ENCODE data around the gene PDE4D. TPM values are rescaled to one million over a fixed set of nuclear protein-coding genes. Genes with fewer than 3 reads are reported as not detected.

Gene PDE4D
- total and polyA plus RNA-seq, 2 donors (not counting 1 experiment from before 2014, with no cell fraction given) = 14.9 to 171 TPM

GRCh38 chr5:59732301-59732700 lies 161.2 kb downstream of the PDE4D start:
- ChIA-PET CTCF (interaction anchor here (0.9 to 2.7 kb wide), 5 partner anchors 9 to 226 kb away, joined by 3 to 7 read pairs (median 4); no protein-coding TSS in a partner anchor), POLR2A (no interaction called here)
- no peaks in the 10 kb centered on the region for H3K79me2 ChIP-seq (ENCODE audit: control insufficient read depth, insufficient read depth, low read length)
- no peak overlapping the region for H2AFZ ChIP-seq (ENCODE audit: insufficient read depth, low read depth, low read length, poor library complexity, severe bottlenecking)
- Mint-ChIP-seq H3K27ac (no peak overlapping the region), H3K4me1 (peaks cover 13% of the 10 kb centered on the region), H3K9me3 (ENCODE audit: insufficient read depth) (no peaks in the 10 kb centered on the region), H3K27me3 (no peaks in the 10 kb centered on the region), H3K4me3 (no peak overlapping the region)
- no peaks in the 10 kb centered on the region for H3K36me3 ChIP-seq (replicated peaks in 1 of 2; ENCODE audit: control extremely low read depth in 1 of 2, control insufficient read depth in 1 of 2, extremely low read depth in 1 of 2, insufficient read depth in 2 of 2, low read length in 1 of 2)
- H3K4me1 ChIP-seq (ENCODE audit: control insufficient read depth in 2 of 2, insufficient read depth in 2 of 2, low read length in 2 of 2) = no peaks in the 10 kb centered on the region
- ATAC-seq (ENCODE audit: low read depth) (no peak), DNase-seq (no peak)
- no peak overlapping the region for H3K9ac ChIP-seq (ENCODE audit: low read length)
- no peaks in the 10 kb centered on the region for H3K27me3 ChIP-seq (replicated peaks in 1 of 4; ENCODE audit: control extremely low read depth in 1 of 4, control insufficient read depth in 3 of 4, insufficient read depth in 4 of 4, low read length in 3 of 4)
- TF ChIP-seq CTCF (IDR thresholded peaks at IDR 0.05) = no peak
- no peak for TF ChIP-seq EZH2 (IDR thresholded peaks at IDR 0.05; ENCODE audit: borderline replicate concordance, insufficient read depth, low read depth, low read length, poor library complexity, severe bottlenecking)
- intact Hi-C loops (cut with micrococcal nuclease) = no loop called here
- no peaks in the 10 kb centered on the region for H3K9me3 ChIP-seq (ENCODE audit: control extremely low read depth in 1 of 3, control insufficient read depth in 2 of 3, insufficient read depth in 1 of 3, low read length in 2 of 3)
- H3K27ac ChIP-seq (ENCODE audit: low read length in 2 of 2) = no peak overlapping the region
- H4K20me1 ChIP-seq (ENCODE audit: control insufficient read depth, insufficient read depth, low read length, poor library complexity, severe bottlenecking) = no peaks in the 10 kb centered on the region
- no CpG with 5 or more reads among the region's 2 CpGs for WGBS (ENCODE audit: insufficient coverage)
- H3K4me3 ChIP-seq (ENCODE audit: control extremely low read depth in 1 of 5, extremely low read depth in 1 of 5, insufficient read depth in 1 of 5, low read depth in 2 of 5, low read length in 4 of 5) = no peak overlapping the region
- no peak overlapping the region for H3K4me2 ChIP-seq (replicated peaks; ENCODE audit: low read depth, low read length, poor library complexity, severe bottlenecking)

GRCh38 chr5:59731809-59732208 lies 161.7 kb downstream of the PDE4D start:
- intact Hi-C loops (cut with micrococcal nuclease) = no loop called here
- no peak overlapping the region for H3K27ac ChIP-seq (ENCODE audit: low read length in 2 of 2)
- H3K4me1 Mint-ChIP-seq = peaks cover 13% of the 10 kb centered on the region
- no CpG with 5 or more reads among the region's 1 CpG for WGBS (ENCODE audit: insufficient coverage)
- TF ChIP-seq EZH2 (IDR thresholded peaks at IDR 0.05; ENCODE audit: borderline replicate concordance, insufficient read depth, low read depth, low read length, poor library complexity, severe bottlenecking) = no peak
- TF ChIP-seq CTCF (IDR thresholded peaks at IDR 0.05) = no peak
- H3K4me2 ChIP-seq (replicated peaks; ENCODE audit: low read depth, low read length, poor library complexity, severe bottlenecking) = no peak overlapping the region
- no peaks in the 10 kb centered on the region for H3K36me3 ChIP-seq (replicated peaks in 1 of 2; ENCODE audit: control extremely low read depth in 1 of 2, control insufficient read depth in 1 of 2, extremely low read depth in 1 of 2, insufficient read depth in 2 of 2, low read length in 1 of 2)
- DNase-seq (no peak), ATAC-seq (ENCODE audit: low read depth) (no peak)
- H3K4me3 Mint-ChIP-seq = no peak overlapping the region
- H3K4me1 ChIP-seq (ENCODE audit: control insufficient read depth in 2 of 2, insufficient read depth in 2 of 2, low read length in 2 of 2) = no peaks in the 10 kb centered on the region
- H3K27ac Mint-ChIP-seq = no peak overlapping the region
- no peaks in the 10 kb centered on the region for H3K27me3 Mint-ChIP-seq
- H4K20me1 ChIP-seq (ENCODE audit: control insufficient read depth, insufficient read depth, low read length, poor library complexity, severe bottlenecking) = no peaks in the 10 kb centered on the region
- no peaks in the 10 kb centered on the region for H3K27me3 ChIP-seq (replicated peaks in 1 of 4; ENCODE audit: control extremely low read depth in 1 of 4, control insufficient read depth in 3 of 4, insufficient read depth in 4 of 4, low read length in 3 of 4)
- H3K9me3 Mint-ChIP-seq (ENCODE audit: insufficient read depth) = no peaks in the 10 kb centered on the region
- no peaks in the 10 kb centered on the region for H3K79me2 ChIP-seq (ENCODE audit: control insufficient read depth, insufficient read depth, low read length)
- ChIA-PET CTCF (interaction anchor here (1.4 to 2.7 kb wide), 3 partner anchors 58 to 225 kb away, joined by 3 to 7 read pairs (median 5); no protein-coding TSS in a partner anchor), POLR2A (no interaction called here)
- no peak overlapping the region for H3K9ac ChIP-seq (ENCODE audit: low read length)
- H2AFZ ChIP-seq (ENCODE audit: insufficient read depth, low read depth, low read length, poor library complexity, severe bottlenecking) = no peak overlapping the region
- no peak overlapping the region for H3K4me3 ChIP-seq (ENCODE audit: control extremely low read depth in 1 of 5, extremely low read depth in 1 of 5, insufficient read depth in 1 of 5, low read depth in 2 of 5, low read length in 4 of 5)
- H3K9me3 ChIP-seq (ENCODE audit: control extremely low read depth in 1 of 3, control insufficient read depth in 2 of 3, insufficient read depth in 1 of 3, low read length in 2 of 3) = no peaks in the 10 kb centered on the region
